Tibial artery (tissue), 4 donors: ENCODE measurements around the gene CNTNAP2.

ENCODE experiments used
- DNase-seq, 2 donors: peaks; one replicate each; pipeline ENCODE4 v3.0.0-alpha.2; 2019
- H3K27ac ChIP-seq, 2 donors: fragments of 200-600 bp; sonication (generic) in 1 of 2; 1 replicate in 1 of 2; 2 replicates in 1 of 2; pipeline ENCODE4 v1.5.1; 2018 to 2019; ENCODE audit warnings: mild to moderate bottlenecking in 1 of 2
- H3K27me3 ChIP-seq, 2 donors: fragments of 200-600 bp; sonication (generic) in 1 of 2; one replicate each; pipeline versions ENCODE4 v1.5.1 to v1.6.0; 2016 to 2019
- H3K36me3 ChIP-seq, 3 donors: fragments of 200-600 bp; sonication (generic) in 2 of 3; one replicate each; pipeline ENCODE4 v1.5.1; 2016 to 2019; ENCODE audit warnings: mild to moderate bottlenecking in 2 of 3
- H3K4me1 ChIP-seq, 4 donors: fragments of 200-600 bp; sonication (generic) in 2 of 4; 1 replicate in 3 of 4; 2 replicates in 1 of 4; pipeline ENCODE4 v1.5.1; 2016 to 2019
- H3K4me3 ChIP-seq, 2 donors: fragments of 200-600 bp; sonication (generic) in 1 of 2; 1 replicate in 1 of 2; 2 replicates in 1 of 2; pipeline ENCODE4 v1.5.1; 2018 to 2019; ENCODE audit warnings: mild to moderate bottlenecking in 2 of 2
- H3K9me3 ChIP-seq, 3 donors: fragments of 200-600 bp; sonication (generic) in 1 of 3; one replicate each; pipeline ENCODE4 v1.5.1; 2016 to 2019
- intact Hi-C: fragments of 100-400 bp; cut with DNase I; formaldehyde crosslinking; loops from one replicate; pipeline ENCODE4 v1.15.0; 2023; ENCODE audit warnings: low total_unique reads
- TF ChIP-seq, protein P1 (sequence below), 2 experiments: fragments of 200-600 bp in 1 of 2; fragments of 450-650 bp in 1 of 2; IDR thresholded peaks; one replicate each; pipeline ENCODE4 v1.5.1; 2017 to 2019; ENCODE audit warnings: antibody characterized with exemption in 2 of 2, mild to moderate bottlenecking in 1 of 2, moderate library complexity in 1 of 2

The CNTNAP2 gene

DNA sequence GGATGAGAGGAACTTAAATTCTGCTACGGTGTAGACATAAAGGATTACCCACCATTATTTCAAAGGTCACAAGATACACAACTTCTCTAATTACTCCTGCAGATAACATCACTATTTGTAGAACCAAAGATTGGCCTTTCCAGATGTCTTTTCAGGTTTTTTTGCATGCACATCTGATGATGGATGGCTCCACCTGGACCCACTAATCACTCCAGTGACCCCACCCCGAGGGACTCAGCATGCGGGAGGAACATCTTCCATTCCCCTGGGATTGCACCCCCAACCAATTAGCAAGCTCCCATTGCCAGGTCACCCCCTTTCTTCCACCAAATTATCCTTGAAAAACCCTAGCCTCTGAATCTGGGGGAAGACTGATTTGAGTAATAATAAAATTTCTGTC lies 608.9 kb downstream of the CNTNAP2 start:
- H3K27ac ChIP-seq: no peak overlapping the region
- H3K36me3 ChIP-seq: no peaks in the 10 kb centered on the region
- intact Hi-C loops: no loop called here
- H3K27me3 ChIP-seq: no peaks in the 10 kb centered on the region
- TF ChIP-seq, protein P1, sequence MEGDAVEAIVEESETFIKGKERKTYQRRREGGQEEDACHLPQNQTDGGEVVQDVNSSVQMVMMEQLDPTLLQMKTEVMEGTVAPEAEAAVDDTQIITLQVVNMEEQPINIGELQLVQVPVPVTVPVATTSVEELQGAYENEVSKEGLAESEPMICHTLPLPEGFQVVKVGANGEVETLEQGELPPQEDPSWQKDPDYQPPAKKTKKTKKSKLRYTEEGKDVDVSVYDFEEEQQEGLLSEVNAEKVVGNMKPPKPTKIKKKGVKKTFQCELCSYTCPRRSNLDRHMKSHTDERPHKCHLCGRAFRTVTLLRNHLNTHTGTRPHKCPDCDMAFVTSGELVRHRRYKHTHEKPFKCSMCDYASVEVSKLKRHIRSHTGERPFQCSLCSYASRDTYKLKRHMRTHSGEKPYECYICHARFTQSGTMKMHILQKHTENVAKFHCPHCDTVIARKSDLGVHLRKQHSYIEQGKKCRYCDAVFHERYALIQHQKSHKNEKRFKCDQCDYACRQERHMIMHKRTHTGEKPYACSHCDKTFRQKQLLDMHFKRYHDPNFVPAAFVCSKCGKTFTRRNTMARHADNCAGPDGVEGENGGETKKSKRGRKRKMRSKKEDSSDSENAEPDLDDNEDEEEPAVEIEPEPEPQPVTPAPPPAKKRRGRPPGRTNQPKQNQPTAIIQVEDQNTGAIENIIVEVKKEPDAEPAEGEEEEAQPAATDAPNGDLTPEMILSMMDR (IDR thresholded peaks at IDR 0.05): no peak
- no peak overlapping the region for H3K4me3 ChIP-seq
- H3K4me1 ChIP-seq: no peaks in the 10 kb centered on the region
- DNase-seq: no peak
- H3K9me3 ChIP-seq: no peaks in the 10 kb centered on the region

DNA sequence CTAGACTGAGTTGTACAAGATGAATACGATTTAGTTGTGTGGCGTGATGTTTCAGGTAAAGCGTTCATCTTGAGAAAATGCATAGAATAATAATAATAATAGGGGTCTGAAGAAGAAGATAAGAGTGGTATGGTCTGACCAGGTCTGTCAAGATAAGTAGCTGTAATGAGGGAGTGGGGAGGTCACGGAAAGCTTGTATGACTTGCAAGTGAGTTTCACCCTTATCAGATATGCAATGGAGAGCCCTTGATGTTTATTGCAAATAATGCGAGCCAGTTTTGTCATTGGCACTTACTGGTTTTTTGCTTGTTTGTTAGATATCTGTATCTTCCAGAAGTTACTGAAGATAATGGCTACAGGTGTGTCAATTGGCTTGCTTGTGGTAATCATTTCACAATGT lies 611.5 kb downstream of the CNTNAP2 start:
- no peaks in the 10 kb centered on the region for H3K36me3 ChIP-seq
- DNase-seq: no peak
- H3K27me3 ChIP-seq: no peaks in the 10 kb centered on the region
- H3K4me1 ChIP-seq: no peaks in the 10 kb centered on the region
- H3K27ac ChIP-seq: no peak overlapping the region
- no peaks in the 10 kb centered on the region for H3K9me3 ChIP-seq
- TF ChIP-seq, protein P1 (IDR thresholded peaks at IDR 0.05): no peak
- intact Hi-C loops: no loop called here
- H3K4me3 ChIP-seq: no peak overlapping the region

DNA sequence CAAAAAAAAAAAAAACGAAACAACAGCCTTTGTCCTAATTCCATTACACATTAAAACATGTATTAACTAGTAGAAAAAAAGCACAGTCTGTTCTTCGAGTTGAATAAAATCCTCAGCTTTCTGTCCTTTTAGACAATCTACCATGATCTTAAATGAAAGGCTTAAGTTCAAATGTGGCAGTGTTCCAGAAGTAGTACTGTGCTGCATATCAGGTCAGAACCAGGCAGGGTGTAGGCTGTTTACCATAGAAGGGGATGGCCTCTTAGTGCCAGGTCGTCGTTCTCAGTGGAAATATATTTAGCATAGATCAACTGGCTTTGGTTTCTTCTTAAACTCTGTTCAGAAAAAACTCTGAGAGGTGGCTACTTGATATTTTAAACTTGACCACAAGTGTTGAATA lies 612.0 kb downstream of the CNTNAP2 start:
- no peak overlapping the region for H3K4me3 ChIP-seq
- TF ChIP-seq, protein P1 (IDR thresholded peaks at IDR 0.05): no peak
- DNase-seq: no peak
- intact Hi-C loops: no loop called here
- H3K27me3 ChIP-seq: no peaks in the 10 kb centered on the region
- no peaks in the 10 kb centered on the region for H3K9me3 ChIP-seq
- H3K4me1 ChIP-seq: no peaks in the 10 kb centered on the region
- no peak overlapping the region for H3K27ac ChIP-seq
- H3K36me3 ChIP-seq: no peaks in the 10 kb centered on the region

DNA sequence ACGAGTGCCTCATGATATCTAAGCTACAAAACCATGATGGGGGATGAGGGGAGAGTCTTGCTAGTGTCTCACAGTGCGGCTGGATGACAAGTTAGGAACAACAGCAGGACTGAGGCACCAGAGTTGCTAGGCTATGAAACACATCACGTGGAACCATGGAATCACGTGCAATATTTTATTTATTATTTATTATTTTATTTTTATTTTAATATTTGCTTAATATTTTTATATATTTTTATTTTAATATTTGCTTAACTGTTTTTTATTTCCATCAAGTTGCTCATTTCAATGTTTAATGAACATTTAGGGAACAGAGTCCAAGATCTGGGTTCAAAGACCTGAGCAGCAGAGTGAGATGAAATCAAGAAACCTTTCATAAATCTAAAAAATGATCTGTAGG lies 614.6 kb downstream of the CNTNAP2 start:
- DNase-seq: no peak
- Histone ChIP-seq H3K27me3 (no peaks in the 10 kb centered on the region), H3K4me1 (no peaks in the 10 kb centered on the region), H3K4me3 (no peak overlapping the region), H3K27ac (no peak overlapping the region), H3K9me3 (no peaks in the 10 kb centered on the region), H3K36me3 (no peaks in the 10 kb centered on the region)
- intact Hi-C loops: no loop called here
- TF ChIP-seq, protein P1 (IDR thresholded peaks at IDR 0.05): no peak

DNA sequence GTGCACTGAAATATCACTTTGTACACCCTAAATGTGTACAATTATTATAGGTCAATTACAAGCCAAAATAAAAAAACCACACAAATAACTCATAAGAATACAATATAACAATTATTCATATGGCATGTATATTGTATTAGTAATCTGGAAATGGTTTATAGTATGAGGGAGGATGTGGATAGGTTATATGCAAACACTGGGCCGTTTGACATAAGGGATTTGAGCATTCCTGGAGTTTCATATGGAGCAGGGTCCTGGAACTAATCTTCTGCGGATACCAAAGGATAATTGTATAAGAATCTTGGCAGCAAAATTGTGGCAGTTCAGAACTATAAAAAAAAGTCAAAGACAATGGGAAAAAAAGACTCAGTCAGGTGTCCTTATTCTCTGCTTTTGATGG lies 619.4 kb downstream of the CNTNAP2 start:
- Histone ChIP-seq H3K27me3 (no peaks in the 10 kb centered on the region), H3K27ac (no peak overlapping the region), H3K4me3 (no peak overlapping the region), H3K9me3 (peaks cover 0 to 14% (median 6%) of the 10 kb centered on the region in 3 donors), H3K4me1 (no peaks in the 10 kb centered on the region), H3K36me3 (no peaks in the 10 kb centered on the region)
- DNase-seq: no peak
- TF ChIP-seq, protein P1 (IDR thresholded peaks at IDR 0.05): no peak
- intact Hi-C loops: no loop called here
